ENCODE data around the gene CTXND1.

The CTXND1 gene

GRCh38 chr15:80180468-80180867, 71.5 kb downstream of the CTXND1 start:
- no peak for DNase-seq

- no peak for DNase-seq
Observed at GRCh38 chr15:80179935-80180334, 72.1 kb downstream of the CTXND1 start.

GRCh38 chr15:80179025-80179759, 72.8 kb downstream of the CTXND1 start:
- peak; percentile 73 to 82 (median 78) for DNase-seq

GRCh38 chr15:80177156-80177555, 74.9 kb downstream of the CTXND1 start:
- peak; percentile 83 to 89 (median 87) for DNase-seq

GRCh38 chr15:80176443-80176842, 75.6 kb downstream of the CTXND1 start:
- no peak for DNase-seq

GRCh38 chr15:80175436-80175835, 76.6 kb downstream of the CTXND1 start:
- no peak for DNase-seq

- peak in 1 of 3 donors; percentile 29 for DNase-seq
Observed at GRCh38 chr15:80174017-80174746, 77.8 kb downstream of the CTXND1 start.

- peak; percentile 66 to 70 (median 68) for DNase-seq
Observed at GRCh38 chr15:80173022-80173759, 78.8 kb downstream of the CTXND1 start.

- no peak for DNase-seq
Observed at GRCh38 chr15:80172401-80172800, 79.6 kb downstream of the CTXND1 start.

GRCh38 chr15:80171787-80172186, 80.2 kb downstream of the CTXND1 start:
- DNase-seq: no peak

- no peak for DNase-seq
Observed at GRCh38 chr15:80170596-80170995, 81.4 kb downstream of the CTXND1 start.

- no peak for DNase-seq
Observed at GRCh38 chr15:80169768-80170357, 82.2 kb downstream of the CTXND1 start.

GRCh38 chr15:80168421-80168820, 83.6 kb downstream of the CTXND1 start:
- DNase-seq: no peak

- DNase-seq: no peak
Observed at GRCh38 chr15:80167936-80168335, 84.1 kb downstream of the CTXND1 start.

GRCh38 chr15:80163897-80164296, 88.1 kb downstream of the CTXND1 start:
- DNase-seq: no peak

- no peak for DNase-seq
Observed at GRCh38 chr15:80163217-80163616, 88.8 kb downstream of the CTXND1 start.

- no peak for DNase-seq
Observed at GRCh38 chr15:80162059-80162554, 89.9 kb downstream of the CTXND1 start.

GRCh38 chr15:80161468-80162016, 90.5 kb downstream of the CTXND1 start:
- peak in 1 of 3 donors; percentile 17 for DNase-seq

GRCh38 chr15:80160570-80161156, 91.3 kb downstream of the CTXND1 start:
- DNase-seq: peak; percentile 89 to 93 (median 93)

- DNase-seq: peak in 2 of 3 donors; percentile 15 to 37
Observed at GRCh38 chr15:80159811-80160569, 92.0 kb downstream of the CTXND1 start.

GRCh38 chr15:80159301-80159700, 92.7 kb downstream of the CTXND1 start:
- no peak for DNase-seq

All from suppressor macrophage treated with lipopolysaccharide for 1 hour (primary cell).